Hematopoietic multipotent progenitor cell (in vitro differentiated cells): ENCODE data around the gene WIPF1. TPM values are rescaled to one million over a fixed set of nuclear protein-coding genes. Genes with fewer than 3 reads are reported as not detected.
"Not testable (repeated sequence)": the region's sequence is repeated elsewhere in the genome, so short reads cannot be mapped to it uniquely, and the experiment has no call there.

ENCODE experiments used
- DNase-seq, 3 donors: peaks; one replicate each; pipeline ENCODE4 v3.0.0-alpha.2; 2011 to 2015; ENCODE audit warnings: low read depth in 2 of 3, low spot score in 2 of 3
- total RNA-seq: library from RNA; depleted of rRNA; stranded (reverse); fragments of >200 nt; gene quantifications from one replicate; pipeline ENCODE4 v1.2.3, GENCODE V29; 2012

Gene WIPF1
- total RNA-seq, 1 donor, result 26.7 TPM

DNA sequence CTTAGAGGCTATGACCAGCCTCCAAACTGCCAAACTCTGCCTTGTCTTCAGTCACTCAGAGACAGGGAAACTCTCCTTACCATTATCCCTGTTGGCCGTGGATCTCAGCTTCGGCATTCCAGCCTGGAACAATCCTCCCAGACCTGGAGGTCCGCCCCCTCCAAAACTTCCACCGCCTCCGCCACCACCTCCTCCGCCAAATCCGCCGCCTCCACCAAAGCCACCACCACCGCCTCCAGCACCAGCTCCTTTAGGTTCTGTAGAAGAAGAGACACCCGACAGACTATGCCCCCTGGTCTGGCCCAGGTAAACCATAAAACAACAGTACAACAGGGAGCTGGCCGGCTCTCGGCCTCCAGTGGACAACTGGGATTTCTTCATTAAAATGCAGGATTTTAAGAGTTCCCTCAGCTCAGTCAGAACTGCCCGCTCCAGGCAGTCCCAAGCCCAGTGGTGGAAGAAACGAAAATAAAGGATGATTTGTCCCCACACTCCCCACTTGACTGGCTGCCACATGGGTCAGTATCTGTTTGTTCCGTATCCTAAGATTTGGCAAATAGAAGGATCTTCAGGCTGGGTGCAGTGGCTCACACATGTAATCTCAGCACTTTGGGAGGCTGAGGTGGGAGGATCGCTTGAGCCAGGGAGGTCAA, 22.4 kb downstream of the WIPF1 start:
- no peak for DNase-seq

DNA sequence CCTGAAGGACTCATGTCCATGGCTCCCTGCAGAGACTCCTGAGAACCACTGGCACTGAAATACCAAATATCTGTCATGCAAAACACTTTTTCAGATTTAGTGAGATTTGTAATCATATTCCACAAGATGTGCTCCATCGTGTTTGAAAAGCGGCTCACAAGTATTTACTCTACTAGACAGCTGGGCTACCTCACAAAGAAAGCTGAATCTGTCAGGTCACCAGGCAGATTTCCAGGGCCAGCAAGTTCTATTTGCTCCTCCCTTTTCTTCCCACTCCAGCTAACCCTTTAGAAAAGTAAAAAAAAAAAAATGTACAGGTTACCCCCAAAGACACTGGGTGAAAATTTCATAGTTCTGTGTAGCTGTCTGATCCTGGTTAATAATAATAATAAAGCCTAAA, 22.9 kb downstream of the WIPF1 start:
- DNase-seq, result no peak

DNA sequence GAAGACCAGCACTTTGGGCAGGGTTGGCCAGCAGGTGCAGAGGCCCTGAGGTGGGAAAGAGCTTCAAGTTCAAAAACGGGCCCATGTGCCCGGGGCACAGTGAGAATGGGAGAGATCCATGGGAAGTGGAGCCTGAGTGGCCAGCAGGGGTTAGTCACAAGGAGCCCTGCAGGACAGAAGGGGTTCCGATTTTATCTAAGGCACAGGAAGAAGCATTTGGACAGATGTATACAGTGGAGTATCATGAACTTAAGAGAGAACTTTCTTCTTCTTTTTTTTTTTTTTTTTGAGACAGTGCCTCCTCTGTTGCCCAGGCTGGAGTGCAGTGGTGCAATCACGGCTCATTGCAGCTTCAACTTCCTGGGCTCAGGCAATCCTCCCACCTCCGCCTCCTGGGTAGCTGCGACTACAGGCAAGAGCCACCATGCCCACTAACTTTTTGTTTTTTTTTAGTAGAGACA, 24.0 kb downstream of the WIPF1 start:
- no peak for DNase-seq

DNA sequence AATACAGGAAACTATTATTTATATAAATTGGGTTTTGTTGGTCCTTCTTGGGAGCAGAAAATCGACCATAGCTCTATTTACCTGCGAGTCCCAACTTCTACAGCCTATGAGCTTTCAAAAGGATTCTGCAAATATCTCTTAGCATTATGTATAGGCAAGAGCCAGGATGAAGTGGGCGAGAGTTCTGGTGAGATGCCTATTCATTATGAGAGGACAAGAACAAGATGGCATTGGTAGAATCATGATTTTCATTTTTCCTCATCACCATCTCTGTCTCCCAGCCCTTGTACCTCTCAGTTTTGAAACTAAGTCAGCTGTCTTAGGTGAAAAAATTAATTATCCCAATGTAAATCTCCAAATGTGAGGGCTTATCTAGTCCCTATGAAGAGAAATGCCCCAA, 25.0 kb downstream of the WIPF1 start:
- no peak for DNase-seq

DNA sequence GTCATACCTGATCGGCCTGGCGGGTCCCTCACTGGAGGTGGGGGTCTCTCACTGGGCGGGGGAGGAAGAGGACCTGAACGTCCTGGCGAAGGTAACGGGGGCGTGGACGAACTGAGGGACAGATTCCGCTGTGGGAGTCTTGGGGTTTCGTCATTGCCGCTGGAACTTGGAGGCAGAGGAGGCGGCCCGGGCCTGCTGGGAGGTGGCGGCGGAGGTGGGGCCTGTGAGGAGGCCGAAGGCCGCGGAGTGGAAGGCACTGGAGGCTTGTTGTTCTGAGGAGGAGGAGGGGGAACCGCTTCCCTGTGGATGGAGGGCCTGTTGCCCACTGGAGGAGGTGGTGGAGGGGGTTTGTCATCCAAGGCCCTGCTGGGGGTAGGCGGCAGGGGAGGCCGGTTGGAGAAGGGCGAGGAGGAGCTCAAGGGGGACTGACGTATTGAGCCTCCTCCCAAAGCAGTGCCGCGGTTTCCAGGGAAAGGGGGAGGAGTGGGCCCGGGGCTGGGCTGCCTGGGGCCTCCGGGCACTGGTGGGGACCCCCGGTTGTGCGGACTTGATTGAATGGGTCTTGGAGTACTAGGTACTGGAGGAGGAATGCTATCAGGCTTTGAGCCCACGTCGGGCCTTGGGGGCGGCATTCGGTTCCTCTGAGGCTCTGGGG, 25.8 kb downstream of the WIPF1 start:
- no peak for DNase-seq

DNA sequence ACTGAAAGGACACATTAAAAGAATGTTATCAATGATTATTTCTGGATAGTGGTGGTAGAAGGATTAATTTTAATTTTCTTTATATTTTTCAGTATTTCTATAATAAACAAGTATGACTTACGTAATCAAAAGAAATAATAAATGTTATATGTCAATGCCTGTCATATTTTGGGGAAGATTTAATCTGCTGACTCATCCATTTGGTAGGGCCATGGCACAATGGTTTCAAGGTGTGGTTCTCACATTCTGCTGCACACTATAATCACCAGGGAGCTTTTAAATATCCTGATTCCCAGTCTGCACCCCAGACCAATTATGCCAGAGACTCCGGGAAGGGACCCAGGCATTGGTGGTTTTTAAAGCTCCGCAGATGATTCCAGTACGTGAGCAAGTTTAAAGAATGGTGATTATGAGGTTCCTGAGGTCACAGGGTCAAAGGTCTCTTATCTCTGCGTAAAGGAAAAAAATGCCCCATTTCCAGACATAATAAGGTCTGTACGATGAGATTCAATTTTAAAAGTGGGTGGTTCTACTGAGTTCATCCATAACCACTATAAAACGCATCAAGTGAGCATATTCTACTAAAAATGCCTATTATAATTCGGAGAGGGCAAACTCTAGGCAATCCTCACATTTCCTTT, 27.2 kb downstream of the WIPF1 start:
- DNase-seq, result no peak

DNA sequence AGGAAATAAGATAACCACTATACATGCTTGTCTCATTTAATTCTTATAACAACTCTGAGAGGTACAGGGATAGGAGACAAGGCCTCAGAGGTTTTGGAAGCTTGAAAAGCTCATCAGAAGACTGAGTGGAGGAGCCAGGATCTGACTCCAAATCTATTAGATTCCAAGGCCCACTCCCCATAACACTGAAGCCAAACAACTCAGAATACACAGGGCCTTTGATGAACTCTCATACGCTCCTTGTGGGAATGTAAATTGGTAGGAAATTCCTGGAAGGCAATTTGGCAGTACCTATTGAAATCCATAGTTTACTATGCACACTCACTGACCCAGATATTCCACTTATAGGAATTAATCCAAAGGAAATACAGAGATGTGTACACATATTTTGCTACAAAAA, 27.9 kb downstream of the WIPF1 start:
- DNase-seq, result no peak

DNA sequence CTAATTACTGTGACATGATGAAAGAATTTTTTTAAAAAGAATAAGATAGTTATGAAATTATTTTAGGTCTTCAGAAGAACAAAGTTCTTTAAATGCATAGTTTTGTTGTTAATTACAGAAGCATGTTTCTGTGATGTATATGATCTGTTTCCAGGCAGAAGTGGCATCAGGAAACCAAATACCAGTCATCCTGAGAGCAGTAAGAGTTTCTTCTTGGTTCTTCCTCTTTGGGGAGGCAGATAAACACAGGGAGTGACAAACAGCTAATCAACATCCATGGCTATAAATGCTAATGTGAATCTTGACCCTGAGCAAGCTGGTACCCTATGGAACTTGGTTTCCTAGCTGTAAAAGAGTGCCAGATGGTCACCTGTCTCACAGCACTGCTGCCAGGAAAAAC, 29.2 kb downstream of the WIPF1 start:
- DNase-seq, result no peak

DNA sequence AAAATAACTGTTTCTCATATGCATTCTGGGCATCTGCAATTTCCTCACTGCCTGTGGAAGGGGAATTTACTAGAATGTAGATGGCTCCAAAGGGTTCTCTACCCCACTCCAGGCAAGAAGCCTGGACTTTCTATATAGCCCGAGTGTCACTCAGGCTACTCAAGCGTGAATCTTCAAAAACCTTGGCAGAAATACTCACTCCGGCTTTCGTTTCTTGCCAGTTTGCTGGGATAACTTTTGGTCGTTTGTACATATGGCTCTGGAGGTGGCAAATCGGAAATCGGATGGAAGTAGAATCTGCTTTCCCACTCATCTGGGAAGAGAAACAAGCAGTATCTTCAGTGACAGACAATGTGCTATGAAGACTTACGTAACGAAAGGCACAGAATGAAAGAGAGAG, 30.7 kb downstream of the WIPF1 start:
- DNase-seq, result no peak

DNA sequence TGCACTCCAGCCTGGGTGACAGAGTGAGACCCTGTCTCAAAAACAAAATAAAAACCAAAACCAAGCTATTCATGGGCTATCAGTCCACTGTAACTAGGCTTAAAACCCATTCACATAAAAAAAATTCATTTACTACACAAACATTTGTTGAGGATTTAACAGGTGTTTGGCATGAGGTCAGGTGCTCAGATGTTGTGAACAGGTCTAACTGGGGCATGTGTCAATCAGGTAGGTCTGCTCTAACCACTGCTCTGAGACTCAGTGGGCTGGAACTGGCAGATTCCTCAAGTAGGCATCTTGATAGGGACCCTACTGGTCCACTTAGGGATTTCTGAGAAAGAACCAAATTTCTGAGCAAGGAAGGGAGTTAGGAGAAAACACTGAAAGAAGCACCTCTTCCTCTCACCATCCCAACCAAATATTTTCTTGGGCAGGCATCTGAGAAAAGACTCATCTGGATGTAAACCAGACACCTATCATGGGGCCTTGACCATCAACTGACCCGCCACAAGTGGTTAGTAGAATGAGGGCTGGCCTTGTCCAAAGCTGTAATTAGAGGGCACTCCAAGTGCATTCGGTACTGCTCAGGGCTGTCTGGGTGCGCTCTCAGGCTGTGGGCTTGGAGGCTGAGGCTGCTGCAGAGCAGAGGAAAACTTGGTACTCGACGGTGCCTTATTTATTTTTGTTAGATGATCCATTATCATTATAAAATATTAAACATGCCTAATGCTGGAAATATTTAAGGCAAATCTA, 33.9 kb downstream of the WIPF1 start:
- DNase-seq, result no peak

DNA sequence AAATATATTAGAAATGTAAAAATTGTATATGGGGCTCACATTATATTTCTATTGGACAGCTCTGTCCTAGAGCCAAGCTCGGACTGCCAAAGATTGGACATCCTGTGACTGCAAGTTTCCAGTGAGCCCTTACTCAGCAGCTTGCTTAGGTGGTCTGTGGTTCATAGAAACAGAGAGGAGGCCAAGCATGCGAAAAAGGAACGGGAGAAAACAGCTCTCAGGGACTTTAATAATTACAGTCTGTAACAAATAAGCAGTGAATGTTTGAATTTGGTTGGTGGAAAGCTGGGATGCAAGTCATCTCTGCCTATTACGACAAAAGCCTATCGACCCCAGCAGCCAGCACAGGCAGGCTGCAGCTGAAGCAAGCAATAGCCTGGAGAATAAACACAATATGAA, 35.6 kb downstream of the WIPF1 start:
- DNase-seq, result no peak

DNA sequence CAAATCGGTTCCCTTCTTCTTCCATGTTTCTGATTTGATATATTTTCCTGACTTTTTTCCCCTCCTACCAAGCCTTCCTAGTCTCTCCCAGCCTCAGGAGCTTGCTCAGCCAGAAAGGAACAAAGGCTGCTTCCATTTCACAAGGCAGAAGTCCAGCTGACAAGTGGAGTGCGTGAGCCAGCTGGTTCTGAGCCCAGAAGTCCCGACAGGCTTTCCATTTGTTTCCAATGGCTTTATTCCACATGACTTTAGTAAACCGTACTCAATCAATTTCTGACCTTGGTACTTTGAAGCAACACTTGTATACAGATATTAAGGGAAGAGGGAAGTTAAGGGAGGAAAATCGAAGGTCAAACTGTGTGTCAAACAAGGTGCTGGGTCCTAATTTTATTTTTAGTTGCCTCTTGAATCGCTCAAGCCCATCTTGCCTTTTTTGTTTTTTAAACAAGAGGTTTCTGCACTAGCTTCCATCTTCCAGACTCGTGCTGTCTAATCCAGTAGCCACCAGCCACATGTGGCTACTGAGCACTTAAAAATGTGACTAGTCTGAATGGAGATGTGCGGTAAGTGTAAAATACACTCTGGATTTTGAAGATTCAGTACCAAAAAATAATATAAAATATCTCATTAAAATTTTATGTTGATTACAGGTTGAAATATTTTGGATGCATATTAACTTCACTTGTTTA, 36.2 kb downstream of the WIPF1 start:
- DNase-seq, result no peak

DNA sequence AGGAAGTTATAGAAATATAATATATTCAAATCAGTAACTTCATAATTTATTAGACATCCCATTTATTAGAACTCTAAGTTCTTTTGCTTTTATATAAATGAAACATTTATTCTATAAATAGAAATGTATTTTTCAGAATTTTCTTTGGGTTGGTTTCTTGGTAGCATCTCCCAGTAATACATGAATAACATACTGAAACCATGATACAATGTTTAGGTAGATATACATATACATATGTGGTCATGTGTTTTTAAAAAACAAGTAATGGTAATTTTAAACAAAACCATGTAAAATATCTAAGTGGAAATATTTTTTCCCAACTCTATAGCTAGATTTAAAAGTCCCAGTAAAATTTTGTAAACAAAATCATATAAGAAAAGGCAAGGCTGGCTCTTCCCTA, 36.9 kb downstream of the WIPF1 start:
- no peak for DNase-seq

DNA sequence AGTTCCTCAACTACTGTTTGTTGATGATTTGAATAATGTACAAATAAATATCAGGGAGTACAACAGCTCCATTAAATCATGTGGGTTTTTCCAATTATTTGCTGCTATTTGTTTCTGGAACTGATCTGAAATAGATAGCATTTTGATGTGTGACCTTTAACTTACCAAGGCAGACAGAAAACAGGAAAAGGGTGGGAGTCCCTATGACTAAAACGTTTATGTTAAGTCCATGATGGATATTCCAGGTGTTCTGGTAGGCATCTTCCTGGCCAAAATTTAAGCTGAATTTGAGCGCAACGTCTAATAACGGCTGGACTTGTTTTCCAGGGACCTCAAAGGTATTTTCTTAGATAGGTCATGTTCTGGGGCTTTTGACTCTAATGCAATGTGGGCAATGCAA, 41.6 kb downstream of the WIPF1 start:
- no peak for DNase-seq

DNA sequence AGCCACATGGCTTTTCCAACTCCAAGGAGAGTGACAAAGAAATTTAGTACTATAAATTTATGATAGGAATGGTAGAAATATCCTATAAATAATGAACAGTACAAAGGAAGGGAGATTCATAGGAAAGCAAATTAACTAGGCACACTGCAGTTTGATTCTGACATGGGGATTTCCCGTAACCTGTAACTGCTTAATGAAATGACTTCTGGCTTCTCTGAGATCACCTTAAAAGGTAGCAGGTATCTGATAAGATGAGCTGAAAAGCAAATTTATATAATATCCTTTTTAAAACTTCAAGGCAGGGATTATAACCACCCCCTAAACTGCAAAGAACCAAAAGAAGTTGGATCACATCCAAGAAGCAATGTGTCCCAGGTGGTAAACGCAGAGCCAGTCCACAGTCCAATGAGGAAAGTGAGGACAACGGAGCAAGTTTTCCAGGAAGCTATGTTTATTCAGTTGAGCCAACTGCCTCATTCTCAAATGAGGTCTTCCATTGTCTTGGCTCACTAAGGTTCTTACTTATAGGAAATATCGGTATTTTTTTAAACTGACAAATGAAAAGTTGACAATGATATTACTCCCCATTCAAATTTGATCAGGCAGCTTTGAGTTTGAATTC, 43.0 kb downstream of the WIPF1 start:
- no peak for DNase-seq

DNA sequence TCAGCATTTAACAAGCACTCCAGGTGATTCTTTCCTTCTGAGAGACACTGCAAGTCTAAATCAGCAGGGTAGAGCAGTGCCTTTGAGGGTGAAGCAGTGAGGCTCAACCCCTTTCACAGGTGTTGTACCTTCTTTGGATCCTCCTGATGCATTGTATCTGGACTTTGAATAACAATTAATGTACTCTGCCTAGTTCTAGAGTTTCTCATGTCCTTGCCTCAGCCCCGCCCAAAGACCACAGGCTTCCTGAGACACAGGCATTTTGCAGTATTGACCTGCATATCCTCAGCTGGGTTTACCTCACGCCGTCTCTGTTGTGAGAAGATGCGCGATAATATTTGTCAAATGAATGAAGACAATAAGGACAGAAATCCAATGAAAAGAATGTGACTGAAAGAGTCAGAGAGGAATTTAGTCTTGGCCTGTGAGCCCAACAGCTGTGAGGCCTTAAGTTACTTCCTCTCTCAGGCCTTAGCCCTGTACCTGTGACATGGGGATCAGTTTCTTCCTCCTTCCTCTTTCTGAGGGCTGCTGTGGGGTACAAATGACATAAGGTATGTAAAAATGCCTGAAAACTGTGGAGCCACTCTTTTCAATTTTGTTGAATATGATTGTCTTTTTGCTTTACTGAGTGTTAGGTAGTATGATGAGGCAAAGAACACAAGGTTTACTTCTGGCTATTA, 43.7 kb downstream of the WIPF1 start:
- peak in 1 of 3 donors; percentile 24 for DNase-seq

DNA sequence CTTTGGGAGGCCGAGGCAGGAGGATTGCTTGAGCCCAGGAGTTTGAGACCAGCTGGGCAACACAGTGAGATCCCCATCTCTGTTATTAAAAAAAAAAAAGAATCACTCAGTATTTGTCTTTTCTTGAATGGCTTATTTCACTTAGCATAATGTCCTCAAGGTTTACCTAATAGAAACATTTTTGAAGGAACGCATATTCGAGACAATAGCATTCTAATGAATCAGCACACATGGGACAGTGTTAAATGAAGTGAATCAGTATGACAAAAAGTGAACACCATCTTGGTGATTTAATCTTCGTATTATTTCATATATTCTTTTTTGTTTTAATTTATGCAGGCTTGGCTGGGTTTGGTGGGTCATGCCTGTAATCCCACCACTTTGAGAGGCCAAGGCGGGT, 44.7 kb downstream of the WIPF1 start:
- DNase-seq, result no peak

DNA sequence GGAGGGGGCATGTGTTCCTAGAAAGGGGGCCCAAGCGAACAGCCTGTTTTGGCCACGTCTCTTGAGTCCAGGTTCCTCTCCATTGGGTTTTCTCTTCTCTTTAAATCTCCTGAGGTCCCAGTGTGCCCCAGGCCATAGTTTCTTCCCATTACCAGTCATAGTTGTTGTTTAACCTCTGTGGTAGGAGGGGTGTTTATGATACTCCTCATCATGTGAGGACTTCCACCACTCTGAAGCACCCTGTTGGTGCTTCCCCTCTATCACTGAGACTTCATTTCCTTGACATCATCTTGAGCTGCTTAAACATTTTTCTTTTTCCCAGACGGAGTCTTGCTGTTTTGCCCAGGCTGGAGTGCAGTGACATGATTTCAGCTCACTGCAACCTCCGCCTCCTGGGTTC, 45.9 kb downstream of the WIPF1 start:
- no peak for DNase-seq

DNA sequence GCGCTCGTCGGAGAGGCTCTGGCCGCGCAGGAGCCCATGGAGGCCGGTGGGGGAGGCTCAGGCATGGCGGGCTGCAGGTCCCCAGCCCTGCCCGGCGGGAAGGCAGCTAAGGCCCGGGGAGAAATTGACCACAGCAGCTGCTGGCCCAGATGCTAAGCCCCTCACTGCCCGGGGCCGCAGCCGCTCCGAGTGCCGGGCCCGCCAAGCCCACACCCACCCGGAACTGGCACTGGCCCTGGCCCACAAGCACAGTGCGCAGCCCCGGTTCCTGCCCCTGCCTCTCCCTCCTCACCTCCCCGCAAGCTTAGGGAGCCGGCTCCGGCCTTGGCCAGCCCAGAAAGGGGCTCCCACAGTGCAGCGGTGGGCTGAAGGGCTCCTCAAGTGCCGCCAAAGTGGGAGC, 49.0 kb downstream of the WIPF1 start:
- DNase-seq, result not testable (repeated sequence)

DNA sequence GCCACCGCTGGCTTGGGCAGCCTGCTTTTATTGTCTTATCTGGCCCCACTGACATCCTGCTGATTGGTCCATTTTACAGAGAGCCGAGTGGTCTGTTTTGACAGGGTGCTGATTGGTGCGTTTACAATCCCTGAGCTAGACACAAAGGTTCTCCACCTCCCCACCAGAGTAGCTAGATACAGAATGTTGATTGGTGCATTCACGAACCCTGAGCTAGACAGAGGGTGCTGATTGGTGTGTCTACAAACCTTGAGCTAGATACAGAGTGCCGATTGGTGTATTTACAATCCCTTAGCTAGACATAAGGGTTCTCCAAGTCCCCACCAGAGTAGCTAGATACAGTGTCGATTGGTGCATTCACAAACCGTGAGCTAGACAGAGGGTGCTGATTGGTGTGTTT, 49.6 kb downstream of the WIPF1 start:
- not testable (repeated sequence) for DNase-seq
